ENCODE results near the gene MYO5A. TPM values are rescaled to one million over a fixed set of nuclear protein-coding genes. Genes with fewer than 3 reads are reported as not detected.

Gene MYO5A
- total and polyA plus RNA-seq, 9 of the 15 experiments (the other 6 are each of a cell fraction or from before 2014, with no cell fraction given): 0.03 to 0.82 (median 0.40) TPM

GRCh38 chr15:52546031-52546751, 17.5 kb upstream of the MYO5A start (continued):
- TF ChIP-seq KLF1 (tag; IDR thresholded peaks at IDR 0.05) (no peak), SUPT5H (IDR thresholded peaks at IDR 0.05) (peak; percentile 64; the same call in 1 of the 2 replicates), CBFA2T3 (IDR thresholded peaks at IDR 0.05) (no peak), JUNB (CRISPR knock-in tag; conservative IDR thresholded peaks at IDR 0.05) (no peak), IFI16 (CRISPR knock-in tag; IDR thresholded peaks at IDR 0.05) (no peak)

- no peak for DNase-seq (ENCODE audit: extremely low read depth in 1 of 4, low spot score in 3 of 4)
- no TSS peak for BruUV-seq (replicated peaks)
- H2AFZ ChIP-seq (ENCODE audit: low read depth, low read length): no peak overlapping the region
- no peaks in the 10 kb centered on the region for H3K27me3 ChIP-seq (ENCODE audit: control insufficient read depth in 2 of 2, insufficient read depth in 2 of 2, low read length in 2 of 2)
- no peak for FAIRE-seq
- WGBS (ENCODE audit: insufficient coverage, low coverage, missing lambda C conversion rate): 15% methylated on average over 2 of the region's 3 CpGs
- H3K4me2 ChIP-seq (ENCODE audit: insufficient read depth, low read length): no peak overlapping the region
- no peaks in the 10 kb centered on the region for H3K4me1 ChIP-seq (replicated peaks in 1 of 2; ENCODE audit: control insufficient read depth in 2 of 2, insufficient read depth in 2 of 2, low read length in 2 of 2)
- H3K27ac ChIP-seq (ENCODE audit: extremely low read depth, low read depth, low read length): no peak overlapping the region
- H3K4me3 ChIP-seq: no peak overlapping the region
- no peaks in the 10 kb centered on the region for H3K9me1 ChIP-seq (ENCODE audit: control insufficient read depth, insufficient read depth, low read length)
- no peaks in the 10 kb centered on the region for H4K20me1 ChIP-seq (replicated peaks; ENCODE audit: control insufficient read depth, insufficient read depth, low read length)
- H3K36me3 ChIP-seq (ENCODE audit: control insufficient read depth, insufficient read depth, low read length): no peaks in the 10 kb centered on the region
- ATAC-seq: no peak
- ChIA-PET POLR2A (no interaction called here), CTCF (ENCODE audit: low intra/inter-chr PET ratio) (interaction anchor here (0.6 kb wide), 1 partner anchor 176 kb away, joined by 3 read pairs; no protein-coding TSS in a partner anchor)
- H3K9ac ChIP-seq (ENCODE audit: insufficient read depth in 1 of 2, low read depth in 2 of 2, low read length in 2 of 2): no peak overlapping the region
- intact Hi-C loops (cut with micrococcal nuclease) (no loop called here), in situ Hi-C loops (cut with MboI) (no loop called here)
- H3K9me3 ChIP-seq (replicated peaks; ENCODE audit: control insufficient read depth, insufficient read depth, low read depth, low read length): no peaks in the 10 kb centered on the region
- H3K79me2 ChIP-seq (ENCODE audit: control insufficient read depth, insufficient read depth, low read length): no peaks in the 10 kb centered on the region
- no peak for TF ChIP-seq CEBPG (CRISPR knock-in tag; IDR thresholded peaks at IDR 0.05)
- TF ChIP-seq CEBPG (tag; conservative IDR thresholded peaks at IDR 0.05 in 1 of 2, IDR thresholded peaks at IDR 0.05 in 1 of 2): peak; percentile 54 to 75
- TF ChIP-seq ZNF347 (CRISPR knock-in tag; IDR thresholded peaks at IDR 0.05; ENCODE audit: low read depth): no peak
- TF ChIP-seq PRPF4 (IDR thresholded peaks at IDR 0.05; ENCODE audit: insufficient read depth, low read depth, low read length, poor library complexity, severe bottlenecking): no peak
- no peak for TF ChIP-seq CUX1 (CRISPR knock-in tag; IDR thresholded peaks at IDR 0.05)
- TF ChIP-seq HNRNPH1 (optimal IDR thresholded peaks at IDR 0.05; ENCODE audit: low read depth, low read length): no peak
- no peak for TF ChIP-seq PTBP1 (IDR thresholded peaks at IDR 0.05; ENCODE audit: low read depth, low read length)
- no peak for TF ChIP-seq HOXB6 (CRISPR knock-in tag; IDR thresholded peaks at IDR 0.05; ENCODE audit: borderline replicate concordance)
- TF ChIP-seq ZNF23 (CRISPR knock-in tag; IDR thresholded peaks at IDR 0.05): no peak
- peak; percentile 29; the same call in 1 of the 2 replicates for TF ChIP-seq NFIC (IDR thresholded peaks at IDR 0.05)
- TF ChIP-seq ZBED1 (IDR thresholded peaks at IDR 0.05): no peak
- TF ChIP-seq KDM2B (CRISPR knock-in tag; IDR thresholded peaks at IDR 0.05): no peak
- peak; percentile 67 for TF ChIP-seq CEBPB (tag; IDR thresholded peaks at IDR 0.05)
Measured at GRCh38 chr15:52540374-52541012, 11.8 kb upstream of the MYO5A start.

Data from K562 (cell line).